Dedifferentiated amniotic fluid mesenchymal stem cell (primary cell): ENCODE data around the gene TUT4.
A peak's percentile ranks its signal among the peaks of the same experiment; 100 is the strongest.
"Not testable (repeated sequence)": the region's sequence is repeated elsewhere in the genome, so short reads cannot be mapped to it uniquely, and the experiment has no call there.

Source experiments
- DNase-seq: peaks from one replicate; pipeline ENCODE4 v3.0.0-alpha.2; 2016; ENCODE audit errors: extremely low spot score

Gene TUT4

GRCh38 chr1:52552505-52553361 is at the start of gene TUT4:
TUT4 (minus strand) TSS chr1:52553092; CDS start chr1:52526280, 26,812 bp downstream.
- DNase-seq = peak; percentile 64

GRCh38 chr1:52601991-52602855 is 49.3 kb upstream of the TUT4 start, which contains the start of gene GPX7:
GPX7 (plus strand) TSS chr1:52602371; CDS start chr1:52602410, 39 bp downstream.
- DNase-seq = no peak

GRCh38 chr1:52601519-52601918 is 48.6 kb upstream of the TUT4 start:
- no peak for DNase-seq

GRCh38 chr1:52600533-52601179 is 47.8 kb upstream of the TUT4 start:
- no peak for DNase-seq

GRCh38 chr1:52599236-52599635 is 46.3 kb upstream of the TUT4 start:
- DNase-seq = no peak

- DNase-seq = no peak
These were observed 45.8 kb upstream of the TUT4 start for GRCh38 chr1:52598729-52599128.

GRCh38 chr1:52597912-52598311 is 45.0 kb upstream of the TUT4 start:
- no peak for DNase-seq

GRCh38 chr1:52595061-52595460 is 42.2 kb upstream of the TUT4 start:
- no peak for DNase-seq

GRCh38 chr1:52593495-52593894 is 40.6 kb upstream of the TUT4 start:
- no peak for DNase-seq

- no peak for DNase-seq
These were observed 39.9 kb upstream of the TUT4 start for GRCh38 chr1:52592637-52593323.

GRCh38 chr1:52590266-52590665 is 37.4 kb upstream of the TUT4 start:
- no peak for DNase-seq

- no peak for DNase-seq
These were observed 35.6 kb upstream of the TUT4 start for GRCh38 chr1:52588535-52588934.

- no peak for DNase-seq
These were observed 35.1 kb upstream of the TUT4 start for GRCh38 chr1:52588027-52588426.

- DNase-seq = no peak
These were observed 32.6 kb upstream of the TUT4 start for GRCh38 chr1:52585474-52585873.

GRCh38 chr1:52582116-52582696 is 29.3 kb upstream of the TUT4 start:
- no peak for DNase-seq

GRCh38 chr1:52580283-52580682 is 27.4 kb upstream of the TUT4 start:
- DNase-seq = no peak

GRCh38 chr1:52579415-52579814 is 26.5 kb upstream of the TUT4 start:
- no peak for DNase-seq

GRCh38 chr1:52578066-52578465 is 25.2 kb upstream of the TUT4 start:
- not testable (repeated sequence) for DNase-seq

GRCh38 chr1:52576074-52576473 is 23.2 kb upstream of the TUT4 start:
- no peak for DNase-seq

GRCh38 chr1:52574594-52574993 is 21.7 kb upstream of the TUT4 start:
- peak; percentile 89 for DNase-seq

GRCh38 chr1:52572387-52572786 is 19.5 kb upstream of the TUT4 start:
- no peak for DNase-seq
